ENCODE data around the gene VEGFB.

GRCh38 chr11:64262271-64263002, 28.1 kb downstream of the VEGFB start:
- TF ChIP-seq REST (IDR thresholded peaks at IDR 0.05; ENCODE audit: insufficient read depth in 1 of 2, low read depth in 2 of 2, low read length in 2 of 2) (no peak), SIN3A (IDR thresholded peaks at IDR 0.05; ENCODE audit: borderline replicate concordance, insufficient read depth, low read length) (no peak), POLR2AphosphoS5 (IDR thresholded peaks at IDR 0.05; ENCODE audit: low read depth, low read length) (no peak)

Measured in PFSK-1 (cell line).